Heart right ventricle (tissue), 16 donors: Measurements from ENCODE around the gene EPHA8. TPM values are rescaled to one million over a fixed set of nuclear protein-coding genes. Genes with fewer than 3 reads are reported as not detected.
A peak's percentile ranks its signal among the peaks of the same experiment; 100 is the strongest.

Experiments used
- ATAC-seq, 8 donors: fragments of 200-7000 bp; cut with Tn5 transposase; one replicate each; pipeline ENCODE4 v1.9.1; 2020; ENCODE audit warnings: mild to moderate bottlenecking in 8 of 8, moderate library complexity in 8 of 8, moderate number of reproducible peaks in 1 of 8
- DNase-seq, 2 donors: peaks; one replicate each; pipeline ENCODE4 v3.0.0-alpha.2; 2020
- H3K27ac ChIP-seq, 10 donors: fragments of 200-600 bp; sonication (generic) in 2 of 10; one replicate each; pipeline versions ENCODE4 v1.5.0 to v1.8.0; 2020 to 2022; ENCODE audit warnings: mild to moderate bottlenecking in 3 of 10
- H3K27me3 ChIP-seq, 7 donors: fragments of 200-600 bp; one replicate each; pipeline ENCODE4 v1.8.0; 2021 to 2022; ENCODE audit warnings: mild to moderate bottlenecking in 2 of 7
- H3K36me3 ChIP-seq, 9 donors: fragments of 200-600 bp; sonication (generic) in 1 of 9; one replicate each; pipeline versions ENCODE4 v1.5.0 to v1.8.0; 2020 to 2022; ENCODE audit warnings: mild to moderate bottlenecking in 2 of 9
- H3K4me1 ChIP-seq, 9 donors: fragments of 200-600 bp; sonication (generic) in 1 of 9; one replicate each; pipeline versions ENCODE4 v1.5.0 to v1.8.0; 2020 to 2022; ENCODE audit warnings: mild to moderate bottlenecking in 4 of 9
- H3K4me3 ChIP-seq, 10 donors: fragments of 200-600 bp; sonication (generic) in 2 of 10; one replicate each; pipeline versions ENCODE4 v1.5.0 to v1.8.0; 2020 to 2022; ENCODE audit warnings: mild to moderate bottlenecking in 7 of 10, moderate library complexity in 2 of 10
- H3K9me3 ChIP-seq, 11 donors: fragments of 200-600 bp in 10 of 11; sonication (generic) in 2 of 11; one replicate each; pipeline versions ENCODE4 v1.5.0 to v1.8.0; 2013 to 2022; ENCODE audit warnings: mild to moderate bottlenecking in 2 of 11, control low read depth in 1 of 11, moderate library complexity in 1 of 11
- CTCF ChIP-seq, 9 donors: fragments of 200-600 bp; sonication (generic) in 2 of 9; IDR thresholded peaks; one replicate each; pipeline versions ENCODE4 v1.5.0 to v1.8.0; 2021 to 2022; ENCODE audit warnings: antibody characterized with exemption in 9 of 9, mild to moderate bottlenecking in 5 of 9, moderate library complexity in 1 of 9
- WGBS, 2 donors: extraction: QIAGEN DNeasy Blood & Tissue Kit; methylation state at CpG; one replicate each; pipeline ENCODE4 v1.1.7; 2013; ENCODE audit warnings: inconsistent platforms in 1 of 2; 5-methylcytosine and 5-hydroxymethylcytosine counted together
- intact Hi-C, 10 donors: fragments of 100-400 bp; cut with DNase I; formaldehyde crosslinking; loops; one replicate each; pipeline versions ENCODE4 v1.11.1 to v1.14.2; 2022
- polyA plus RNA-seq, 2 donors: library from polyadenylated mRNA; stranded (reverse); fragments of 200-250 nt; gene quantifications; one replicate each; pipeline ENCODE4 v1.2.3, GENCODE V29; 2013
- total RNA-seq, 10 donors: library from RNA; stranded (reverse); fragmentation: NEBNext Ultra II Directional in 3 of 10; extraction: Animal tissue kit (Norgen Biotek cat#: 25700) in 3 of 10; gene quantifications; one replicate each; pipeline versions ENCODE4 v1.2.1 to v1.2.4, GENCODE V29; 2021 to 2023
- donor health status: Arrhythmogenic right ventricular cardiomyopathy.
- donor health status: ischemic (EF 13 %, LVEDD 7.1; RV severe dilation, severe dysfunction).
- donor health status: healthy with polysubstance abuse.
- donor health status: DM: no; HTN: yes; CAD: no.
- donor health status: DM: no; HTN: no; CAD: no.
- donor health status: ischemic (EF 25% LVEDD 6.9; RV normal size, moderate dysfunction).
- donor health status: ischemic (EF 25% LVEDD 5.7; RV mildly dilated, moderate dysfunction).
- donor health status: healthy.
- donor health status: DM: yes; HTN: yes; CAD: no.
- donor health status: Ischemic cardiomyopathy.
- donor health status: ischemic (EF 35%, LVEDD 5.7; RV mildly dilated, moderate dysfunction).
- donor health status: nonischemic (EF 11% LVEDD 7.7; RV severe dilation, severe dysfunction).
- donor health status: DM: yes; HTN: yes; CAD: no.
- donor health status: PGD.
- donor health status: ischemic (EF 29% LVEDD 5.4; RV normal size, mild dysfunction).
- donor health status: nonischemic (EF 23%, LVEDD 6.1; RV moderate dilation, normal function).

EPHA8 gene
- total and polyA plus RNA-seq, 12 donors, result 0.12 to 0.30 TPM; not detected in 10

GRCh38 chr1:22607154-22607553 is 43.9 kb downstream of the EPHA8 start:
- TF ChIP-seq CTCF (IDR thresholded peaks at IDR 0.05), result no peak
- intact Hi-C loops, result no loop called here
- H3K4me3 ChIP-seq, result no peak overlapping the region
- no peaks in the 10 kb centered on the region for H3K4me1 ChIP-seq
- no peak overlapping the region for H3K27ac ChIP-seq
- H3K9me3 ChIP-seq, result no peaks in the 10 kb centered on the region
- no peak for DNase-seq
- peak in 1 of 8 donors; percentile 25 for ATAC-seq
- H3K27me3 ChIP-seq, result peaks cover 0 to 96% (median 78%) of the 10 kb centered on the region in 7 donors
- no peaks in the 10 kb centered on the region for H3K36me3 ChIP-seq
- 4 to 8% methylated on average over 10 of the region's 10 CpGs for WGBS, 2 donors

GRCh38 chr1:22608361-22608760 is 45.1 kb downstream of the EPHA8 start:
- DNase-seq, result no peak
- Histone ChIP-seq H3K27ac (no peak overlapping the region), H3K27me3 (peaks cover 0 to 89% (median 66%) of the 10 kb centered on the region in 7 donors), H3K4me3 (no peak overlapping the region), H3K4me1 (no peaks in the 10 kb centered on the region), H3K9me3 (no peaks in the 10 kb centered on the region), H3K36me3 (no peaks in the 10 kb centered on the region)
- no peak for ATAC-seq
- intact Hi-C loops, result no loop called here
- TF ChIP-seq CTCF (IDR thresholded peaks at IDR 0.05), result no peak
- 56 to 59% methylated on average over 3 of the region's 3 CpGs for WGBS, 2 donors

- intact Hi-C loops, result no loop called here
Observed at GRCh38 chr1:22609291-22609690, 46.0 kb downstream of the EPHA8 start.

GRCh38 chr1:22611530-22611947 is 48.2 kb downstream of the EPHA8 start:
- 19 to 23% methylated on average over 7 of the region's 7 CpGs for WGBS, 2 donors
- peak in 4 of 8 donors; percentile 52 to 62 (median 59) for ATAC-seq
- DNase-seq, result peak; percentile 38 to 52

More at GRCh38 chr1:22609291-22609690, 46.0 kb downstream of the EPHA8 start:
- no peak overlapping the region for H3K4me3 ChIP-seq
- no peak for ATAC-seq
- 16 to 24% methylated on average over 6 of the region's 6 CpGs for WGBS, 2 donors
- H3K9me3 ChIP-seq, result no peaks in the 10 kb centered on the region
- DNase-seq, result no peak
- no peak for TF ChIP-seq CTCF (IDR thresholded peaks at IDR 0.05)
- no peak overlapping the region for H3K27ac ChIP-seq
- peaks cover 0 to 86% (median 64%) of the 10 kb centered on the region in 7 donors for H3K27me3 ChIP-seq
- H3K36me3 ChIP-seq, result no peaks in the 10 kb centered on the region
- no peaks in the 10 kb centered on the region for H3K4me1 ChIP-seq

More at GRCh38 chr1:22611530-22611947, 48.2 kb downstream of the EPHA8 start:
- no peaks in the 10 kb centered on the region for H3K36me3 ChIP-seq
- no peaks in the 10 kb centered on the region for H3K4me1 ChIP-seq
- peaks cover 0 to 88% (median 66%) of the 10 kb centered on the region in 7 donors for H3K27me3 ChIP-seq
- H3K9me3 ChIP-seq, result no peaks in the 10 kb centered on the region
- intact Hi-C loops, result no loop called here
- no peak overlapping the region for H3K4me3 ChIP-seq
- no peak overlapping the region for H3K27ac ChIP-seq
- no peak for TF ChIP-seq CTCF (IDR thresholded peaks at IDR 0.05)
